WTC11 (cell line): ENCODE data around the gene ITPR3. TPM values are rescaled to one million over a fixed set of nuclear protein-coding genes. Genes with fewer than 3 reads are reported as not detected.

Experiments used
- ATAC-seq: fragments of 200-7000 bp; cut with Tn5 transposase; 2 replicates; pipeline ENCODE4 v1.10.0; 2021; ENCODE audit warnings: mild to moderate bottlenecking, moderate library complexity
- CTCF ChIA-PET: fragments of 300-600 bp; sonication (Branson Sonifier 250); formaldehyde crosslinking; loops from one replicate; lab custom pipeline; 2021; ENCODE audit warnings: antibody characterized with exemption; lab: Charles Lee
- POLR2A ChIA-PET: fragments of 350-600 bp; sonication (Branson Sonifier 250); formaldehyde crosslinking; loops from one replicate; lab custom pipeline; 2021; ENCODE audit warnings: antibody characterized with exemption; lab: Charles Lee
- DNase-seq: peaks from one replicate; pipeline ENCODE4 v3.0.0; 2021; ENCODE audit warnings: low spot score
- H3K27ac Mint-ChIP-seq: 2 replicates; pipeline ENCODE4 v1.8.0; 2021; ENCODE audit warnings: mixed read lengths
- H3K27me3 Mint-ChIP-seq: 2 replicates; pipeline ENCODE4 v1.8.0; 2021; ENCODE audit warnings: low read depth, mild to moderate bottlenecking, moderate library complexity, mixed read lengths
- H3K36me3 Mint-ChIP-seq: 2 replicates; pipeline ENCODE4 v1.8.0; 2021; ENCODE audit warnings: mixed read lengths
- H3K4me1 Mint-ChIP-seq: 2 replicates; pipeline ENCODE4 v1.8.0; 2022; ENCODE audit warnings: mixed read lengths
- H3K4me3 Mint-ChIP-seq: 2 replicates; pipeline ENCODE4 v1.8.0; 2021; ENCODE audit warnings: mild to moderate bottlenecking, moderate library complexity, mixed read lengths
- H3K9me3 Mint-ChIP-seq: 2 replicates; pipeline ENCODE4 v1.8.0; 2021; ENCODE audit warnings: mixed read lengths
- ATF3 ChIP-seq: sonication (generic); formaldehyde crosslinking; conservative IDR thresholded peaks from 2 replicates; pipeline ENCODE4 v1.8.1; 2022; ENCODE audit warnings: mild to moderate bottlenecking, missing genetic modification reagents
- ATF6 ChIP-seq: sonication (generic); formaldehyde crosslinking; IDR thresholded peaks from 2 replicates; pipeline ENCODE4 v1.8.1; 2023; ENCODE audit warnings: mild to moderate bottlenecking, missing genetic modification reagents
- CREM ChIP-seq: sonication (generic); formaldehyde crosslinking; IDR thresholded peaks from 2 replicates; pipeline ENCODE4 v1.8.1; 2022; ENCODE audit warnings: mild to moderate bottlenecking, missing genetic modification reagents, moderate library complexity
- CTCF ChIP-seq: fragments of 200-600 bp; IDR thresholded peaks from 2 replicates; pipeline ENCODE4 v1.8.0; 2022; ENCODE audit warnings: antibody characterized with exemption
- E2F1 ChIP-seq: sonication (generic); formaldehyde crosslinking; IDR thresholded peaks from 2 replicates; pipeline ENCODE4 v1.8.0; 2022; ENCODE audit warnings: mild to moderate bottlenecking, missing genetic modification reagents
- ELF4 ChIP-seq: sonication (generic); formaldehyde crosslinking; IDR thresholded peaks from 2 replicates; pipeline ENCODE4 v1.8.1; 2022; ENCODE audit warnings: low read depth, mild to moderate bottlenecking, moderate library complexity, missing genetic modification reagents
- ETV6 ChIP-seq: sonication (generic); formaldehyde crosslinking; IDR thresholded peaks from 2 replicates; pipeline ENCODE4 v1.8.1; 2022; ENCODE audit warnings: mild to moderate bottlenecking, missing genetic modification reagents
- FOXJ3 ChIP-seq: sonication (generic); formaldehyde crosslinking; IDR thresholded peaks from 2 replicates; pipeline ENCODE4 v1.9.0; 2021; ENCODE audit warnings: missing genetic modification reagents, mild to moderate bottlenecking, borderline replicate concordance
- FOXK1 ChIP-seq: sonication (generic); formaldehyde crosslinking; IDR thresholded peaks from 2 replicates; pipeline ENCODE4 v1.8.0; 2022; ENCODE audit warnings: mild to moderate bottlenecking, moderate library complexity, missing genetic modification reagents
- GRHL2 ChIP-seq: fragments of 250-450 bp; sonication (Bioruptor Pico); IDR thresholded peaks from 2 replicates; pipeline ENCODE4 v1.8.0; 2022; ENCODE audit warnings: mild to moderate bottlenecking, moderate library complexity; ENCODE audit not compliant: insufficient replicate concordance, severe bottlenecking
- IRF1 ChIP-seq: sonication (generic); formaldehyde crosslinking; IDR thresholded peaks from 2 replicates; pipeline ENCODE4 v1.8.0; 2023; ENCODE audit warnings: missing genetic modification reagents
- MAX ChIP-seq: sonication (generic); formaldehyde crosslinking; IDR thresholded peaks from 2 replicates; pipeline ENCODE4 v1.8.0; 2022; ENCODE audit warnings: mild to moderate bottlenecking, missing genetic modification reagents
- NFYB ChIP-seq: sonication (generic); formaldehyde crosslinking; conservative IDR thresholded peaks from 2 replicates; pipeline ENCODE4 v1.8.0; 2022; ENCODE audit warnings: low read depth, missing genetic modification reagents
- ZSCAN18 ChIP-seq: fragments of 250-450 bp; sonication (Bioruptor Pico); IDR thresholded peaks from 2 replicates; pipeline ENCODE4 v2.1.2; 2022; ENCODE audit warnings: mild to moderate bottlenecking, moderate library complexity
- total RNA-seq: library from RNA; stranded (reverse); gene quantifications from 3 replicates; pipeline ENCODE4 v1.2.3, GENCODE V29; 2021

The ITPR3 gene
- total RNA-seq, 1 experiment from 2014 or later: 47.3 TPM

- no peak for TF ChIP-seq ZSCAN18 (CRISPR knock-in tag)
- TF ChIP-seq, all 79 proteins: peak for 0
Observed at GRCh38 chr6:33693186-33694105, 72.3 kb downstream of the ITPR3 start (continued).

GRCh38 chr6:33694401-33694931 is 73.3 kb downstream of the ITPR3 start:
- Mint-ChIP-seq H3K27ac (peak overlapping the region; percentile 32; the same call in 1 of the 2 replicates), H3K36me3 (peaks cover 58% of the 10 kb centered on the region), H3K9me3 (no peaks in the 10 kb centered on the region), H3K4me1 (peaks cover 15% of the 10 kb centered on the region), H3K27me3 (no peaks in the 10 kb centered on the region), H3K4me3 (no peak overlapping the region)
- CTCF ChIA-PET: interaction anchor here (0.7 to 1.3 kb wide), 2 partner anchors 85 to 111 kb away, joined by 3 read pairs; no protein-coding TSS in a partner anchor
- DNase-seq: no peak
- TF ChIP-seq CTCF (no peak), MAX (CRISPR knock-in tag) (no peak), ATF6 (CRISPR knock-in tag) (no peak), ATF3 (CRISPR knock-in tag) (no peak), IRF1 (CRISPR knock-in tag) (no peak), FOXK1 (CRISPR knock-in tag) (no peak)
- ATAC-seq: no peak
- POLR2A ChIA-PET: interaction anchor here (0.7 kb wide), 1 partner anchor 17 kb away, joined by 3 read pairs; no protein-coding TSS in a partner anchor

- ChIA-PET CTCF (interaction anchor here (0.7 kb wide), 1 partner anchor 112 kb away, joined by 3 read pairs; no protein-coding TSS in a partner anchor), POLR2A (no interaction called here)
- no peak for TF ChIP-seq GRHL2 (CRISPR knock-in tag)
- no peak for TF ChIP-seq NFYB
- TF ChIP-seq ELF4: no peak
- TF ChIP-seq CREM (CRISPR knock-in tag): no peak
- TF ChIP-seq FOXJ3 (CRISPR knock-in tag): no peak
- TF ChIP-seq E2F1 (CRISPR knock-in tag): no peak
- no peak for TF ChIP-seq ETV6 (CRISPR knock-in tag)
- no peaks in the 10 kb centered on the region for H3K27me3 Mint-ChIP-seq
- DNase-seq: no peak
- no peak for ATAC-seq
- H3K4me3 Mint-ChIP-seq: no peak overlapping the region
- no peaks in the 10 kb centered on the region for H3K9me3 Mint-ChIP-seq
- peaks cover 15% of the 10 kb centered on the region for H3K4me1 Mint-ChIP-seq
- no peak overlapping the region for H3K27ac Mint-ChIP-seq
- peaks cover 55% of the 10 kb centered on the region for H3K36me3 Mint-ChIP-seq
Observed at GRCh38 chr6:33694977-33695376, 73.9 kb downstream of the ITPR3 start.
